Rectal smooth muscle tissue (tissue), 1 donor: ENCODE results near the gene CACUL1.
"Not testable (repeated sequence)": the region's sequence is repeated elsewhere in the genome, so short reads cannot be mapped to it uniquely, and the experiment has no call there.

Experiments used
- H3K27ac ChIP-seq: one replicate; pipeline ENCODE4 v1.7.0; 2013; ENCODE audit warnings: low read depth, low read length, inconsistent platforms
- H3K27me3 ChIP-seq: one replicate; pipeline ENCODE4 v1.7.0; 2013; ENCODE audit warnings: low read length; ENCODE audit not compliant: control insufficient read depth, insufficient read depth
- H3K36me3 ChIP-seq: one replicate; pipeline ENCODE4 v1.7.0; 2013; ENCODE audit warnings: low read length; ENCODE audit not compliant: control insufficient read depth, insufficient read depth
- H3K4me1 ChIP-seq: one replicate; pipeline ENCODE4 v1.7.0; 2013; ENCODE audit warnings: low read length; ENCODE audit not compliant: control insufficient read depth, insufficient read depth
- H3K4me3 ChIP-seq: one replicate; pipeline ENCODE4 v1.7.0; 2013; ENCODE audit warnings: low read length
- H3K9ac ChIP-seq: one replicate; pipeline ENCODE4 v1.7.0; 2013; ENCODE audit warnings: low read length

Gene CACUL1

GRCh38 chr10:118687472-118687871 is 67.3 kb downstream of the CACUL1 start:
- H3K27me3 ChIP-seq = no peaks in the 10 kb centered on the region
- no peak overlapping the region for H3K27ac ChIP-seq
- H3K4me1 ChIP-seq = no peaks in the 10 kb centered on the region
- H3K9ac ChIP-seq = no peak overlapping the region
- peaks cover 20% of the 10 kb centered on the region for H3K36me3 ChIP-seq
- no peak overlapping the region for H3K4me3 ChIP-seq

GRCh38 chr10:118682533-118682932 is 72.2 kb downstream of the CACUL1 start:
- no peak overlapping the region for H3K27ac ChIP-seq
- H3K27me3 ChIP-seq = no peaks in the 10 kb centered on the region
- H3K4me1 ChIP-seq = no peaks in the 10 kb centered on the region
- no peak overlapping the region for H3K9ac ChIP-seq
- no peak overlapping the region for H3K4me3 ChIP-seq
- H3K36me3 ChIP-seq = peaks cover 12% of the 10 kb centered on the region

GRCh38 chr10:118680197-118680596 is 74.6 kb downstream of the CACUL1 start:
- H3K27ac ChIP-seq = no peak overlapping the region
- H3K4me3 ChIP-seq = no peak overlapping the region
- no peaks in the 10 kb centered on the region for H3K27me3 ChIP-seq
- peaks cover 5% of the 10 kb centered on the region for H3K36me3 ChIP-seq
- no peaks in the 10 kb centered on the region for H3K4me1 ChIP-seq
- no peak overlapping the region for H3K9ac ChIP-seq

GRCh38 chr10:118674226-118674919 is 80.4 kb downstream of the CACUL1 start:
- Histone ChIP-seq H3K27me3 (no peaks in the 10 kb centered on the region), H3K4me1 (peaks cover 5% of the 10 kb centered on the region), H3K9ac (no peak overlapping the region), H3K36me3 (no peaks in the 10 kb centered on the region), H3K4me3 (no peak overlapping the region), H3K27ac (no peak overlapping the region)

- no peak overlapping the region for H3K4me3 ChIP-seq
- peaks cover 5% of the 10 kb centered on the region for H3K4me1 ChIP-seq
- H3K27me3 ChIP-seq = no peaks in the 10 kb centered on the region
- no peak overlapping the region for H3K27ac ChIP-seq
- H3K9ac ChIP-seq = no peak overlapping the region
- no peaks in the 10 kb centered on the region for H3K36me3 ChIP-seq
Observed at GRCh38 chr10:118672766-118673715, 81.7 kb downstream of the CACUL1 start.

GRCh38 chr10:118672153-118672552 is 82.6 kb downstream of the CACUL1 start:
- no peaks in the 10 kb centered on the region for H3K27me3 ChIP-seq
- H3K36me3 ChIP-seq = no peaks in the 10 kb centered on the region
- H3K4me3 ChIP-seq = no peak overlapping the region
- H3K4me1 ChIP-seq = peaks cover 5% of the 10 kb centered on the region
- H3K9ac ChIP-seq = no peak overlapping the region
- no peak overlapping the region for H3K27ac ChIP-seq

GRCh38 chr10:118671221-118671620 is 83.5 kb downstream of the CACUL1 start:
- not testable (repeated sequence) for H3K9ac ChIP-seq, H3K4me3 ChIP-seq, H3K27ac ChIP-seq, H3K27me3 ChIP-seq, H3K36me3 ChIP-seq, H3K4me1 ChIP-seq

- no peaks in the 10 kb centered on the region for H3K36me3 ChIP-seq
- H3K27me3 ChIP-seq = no peaks in the 10 kb centered on the region
- no peak overlapping the region for H3K9ac ChIP-seq
- no peak overlapping the region for H3K27ac ChIP-seq
- H3K4me1 ChIP-seq = peaks cover 5% of the 10 kb centered on the region
- H3K4me3 ChIP-seq = no peak overlapping the region
Observed at GRCh38 chr10:118670472-118671124, 84.2 kb downstream of the CACUL1 start.

- H3K4me3 ChIP-seq = no peak overlapping the region
- peaks cover 5% of the 10 kb centered on the region for H3K4me1 ChIP-seq
- H3K9ac ChIP-seq = no peak overlapping the region
- no peaks in the 10 kb centered on the region for H3K27me3 ChIP-seq
- no peaks in the 10 kb centered on the region for H3K36me3 ChIP-seq
- H3K27ac ChIP-seq = no peak overlapping the region
Observed at GRCh38 chr10:118669835-118670234, 84.9 kb downstream of the CACUL1 start.

- Histone ChIP-seq H3K9ac (no peak overlapping the region), H3K4me1 (peaks cover 5% of the 10 kb centered on the region), H3K27ac (no peak overlapping the region), H3K27me3 (peaks cover 3% of the 10 kb centered on the region), H3K4me3 (no peak overlapping the region), H3K36me3 (no peaks in the 10 kb centered on the region)
Observed at GRCh38 chr10:118669020-118669791, 85.6 kb downstream of the CACUL1 start.

GRCh38 chr10:118668228-118668952 is 86.4 kb downstream of the CACUL1 start:
- peaks cover 5% of the 10 kb centered on the region for H3K4me1 ChIP-seq
- no peaks in the 10 kb centered on the region for H3K36me3 ChIP-seq
- peaks cover 3% of the 10 kb centered on the region for H3K27me3 ChIP-seq
- no peak overlapping the region for H3K27ac ChIP-seq
- no peak overlapping the region for H3K9ac ChIP-seq
- no peak overlapping the region for H3K4me3 ChIP-seq
